B cell (primary cell): ENCODE measurements around the gene KBTBD13. TPM values are rescaled to one million over a fixed set of nuclear protein-coding genes. Genes with fewer than 3 reads are reported as not detected.

Source experiments
- ATAC-seq: fragments of 200-7000 bp; cut with Tn5 transposase; one replicate; pipeline ENCODE4 v1.10.0; 2021; ENCODE audit warnings: low read depth, mild to moderate bottlenecking, moderate number of reproducible peaks, moderate library complexity
- CTCF ChIA-PET: fragments of 350-600 bp; sonication (Branson Sonifier 250); formaldehyde crosslinking; loops from one replicate; lab custom pipeline; 2021; ENCODE audit warnings: antibody characterized with exemption, inconsistent platforms; lab: Charles Lee
- POLR2A ChIA-PET: fragments of 350-600 bp; sonication (Branson Sonifier 250); formaldehyde crosslinking; loops from one replicate; lab custom pipeline; 2021; ENCODE audit warnings: antibody characterized with exemption; lab: Charles Lee
- DNase-seq: peaks from one replicate; pipeline ENCODE4 v3.0.0; 2013
- H2AFZ ChIP-seq: 2 replicates; pipeline ENCODE4 v1.6.1; 2012; ENCODE audit warnings: mild to moderate bottlenecking, low read depth, low read length; ENCODE audit not compliant: insufficient read depth, poor library complexity, severe bottlenecking
- H3K27ac ChIP-seq, 2 donors: 1 replicate in 1 of 2; 2 replicates in 1 of 2; pipeline ENCODE4 v1.5.1; 2012 to 2013; ENCODE audit warnings: low read length in 2 of 2, mild to moderate bottlenecking in 2 of 2, moderate library complexity in 1 of 2
- H3K27me3 ChIP-seq, 4 experiments: fragments of 200-600 bp in 1 of 4; sonication (generic) in 1 of 4; replicated peaks in 1 of 4; 1 replicate in 2 of 4; 2 replicates in 2 of 4; pipeline versions ENCODE4 v1.6.1 to v1.7.0; 2013 to 2016; ENCODE audit warnings: low read length in 3 of 4, mild to moderate bottlenecking in 2 of 4, mixed read lengths in 1 of 4, moderate library complexity in 1 of 4; ENCODE audit not compliant: insufficient read depth in 4 of 4, control insufficient read depth in 3 of 4; ENCODE audit errors: control extremely low read depth in 1 of 4
- H3K36me3 ChIP-seq, 2 experiments: replicated peaks in 1 of 2; 1 replicate in 1 of 2; 2 replicates in 1 of 2; pipeline versions ENCODE4 v1.6.1 to v1.7.1; 2013; ENCODE audit warnings: low read length in 1 of 2; ENCODE audit not compliant: insufficient read depth in 2 of 2, control insufficient read depth in 1 of 2; ENCODE audit errors: control extremely low read depth in 1 of 2, extremely low read depth in 1 of 2
- H3K4me1 ChIP-seq, 2 donors: fragments of 200-600 bp in 1 of 2; sonication (generic) in 1 of 2; 1 replicate in 1 of 2; 2 replicates in 1 of 2; pipeline versions ENCODE4 v1.5.1 to v1.6.1; 2013 to 2017; ENCODE audit warnings: low read length in 2 of 2; ENCODE audit not compliant: control insufficient read depth in 2 of 2, insufficient read depth in 2 of 2
- H3K4me2 ChIP-seq: replicated peaks from 2 replicates; pipeline ENCODE3; 2012; ENCODE audit warnings: mild to moderate bottlenecking, low read depth, low read length; ENCODE audit not compliant: poor library complexity, severe bottlenecking
- H3K4me3 ChIP-seq, 5 experiments: fragments of 200-600 bp in 1 of 5; sonication (generic) in 1 of 5; 1 replicate in 3 of 5; 2 replicates in 2 of 5; pipeline versions ENCODE4 v1.5.1 to v1.7.0; 2011 to 2016; ENCODE audit warnings: low read length in 4 of 5, mild to moderate bottlenecking in 4 of 5, low read depth in 2 of 5, control low read depth in 1 of 5, moderate library complexity in 1 of 5; ENCODE audit not compliant: insufficient read depth in 1 of 5; ENCODE audit errors: control extremely low read depth in 1 of 5, extremely low read depth in 1 of 5
- H3K79me2 ChIP-seq: fragments of 200-600 bp; sonication (generic); one replicate; pipeline ENCODE4 v1.6.0; 2016; ENCODE audit warnings: low read length; ENCODE audit not compliant: control insufficient read depth, insufficient read depth
- H3K9ac ChIP-seq: fragments of 200-600 bp; sonication (generic); 2 replicates; pipeline ENCODE4 v1.6.1; 2017; ENCODE audit warnings: mild to moderate bottlenecking, low read length, moderate library complexity
- H3K9me3 ChIP-seq, 3 donors: one replicate each; pipeline versions ENCODE4 v1.6.1 to v1.7.1; 2013; ENCODE audit warnings: low read length in 2 of 3; ENCODE audit not compliant: control insufficient read depth in 2 of 3, insufficient read depth in 1 of 3; ENCODE audit errors: control extremely low read depth in 1 of 3
- H4K20me1 ChIP-seq: 2 replicates; pipeline ENCODE4 v1.6.0; 2012; ENCODE audit warnings: mild to moderate bottlenecking, low read length; ENCODE audit not compliant: insufficient read depth, control insufficient read depth, poor library complexity, severe bottlenecking
- H3K27ac Mint-ChIP-seq: one replicate; pipeline ENCODE4 v1.8.0; 2021; ENCODE audit warnings: mixed read lengths
- H3K27me3 Mint-ChIP-seq: one replicate; pipeline ENCODE4 v1.8.0; 2021; ENCODE audit warnings: mixed read lengths
- H3K4me1 Mint-ChIP-seq: one replicate; pipeline ENCODE4 v1.8.0; 2021; ENCODE audit warnings: mixed read lengths
- H3K4me3 Mint-ChIP-seq: one replicate; pipeline ENCODE4 v1.8.0; 2021; ENCODE audit warnings: mixed read lengths
- H3K9me3 Mint-ChIP-seq: one replicate; pipeline ENCODE4 v1.8.0; 2022; ENCODE audit warnings: mixed read lengths; ENCODE audit not compliant: insufficient read depth
- EZH2 ChIP-seq: IDR thresholded peaks from 2 replicates; pipeline ENCODE4 v1.6.1; 2012; ENCODE audit warnings: borderline replicate concordance, low read depth, mild to moderate bottlenecking, moderate library complexity, low read length; ENCODE audit not compliant: insufficient read depth, poor library complexity, severe bottlenecking
- WGBS: methylation state at CpG from one replicate; pipeline ENCODE4 v1.1.5; 2013; ENCODE audit warnings: missing lambda C conversion rate; ENCODE audit not compliant: insufficient coverage; 5-methylcytosine and 5-hydroxymethylcytosine counted together
- intact Hi-C: fragments of 100-400 bp; cut with micrococcal nuclease; formaldehyde crosslinking; loops from one replicate; pipeline ENCODE4 v1.10.0; 2022
- polyA plus RNA-seq: library from polyadenylated mRNA; depleted of rRNA; stranded (reverse); fragments of >200 nt; gene quantifications from 2 replicates; pipeline ENCODE4 v1.2.3, GENCODE V29; 2012
- total RNA-seq, 2 donors: library from RNA; stranded (reverse); fragments of 120-200 nt in 1 of 2; gene quantifications; 1 replicate in 1 of 2; 2 replicates in 1 of 2; pipeline versions ENCODE4 v1.2.3 to v1.2.4, GENCODE V29; 2013 to 2022
- TF ChIP-seq, protein P1 (sequence below): fragments of 200-600 bp; IDR thresholded peaks from one replicate; pipeline ENCODE4 v1.8.0; 2022; ENCODE audit warnings: antibody characterized with exemption, mild to moderate bottlenecking

KBTBD13 gene
- total and polyA plus RNA-seq, 2 donors (not counting 1 experiment from before 2014, with no cell fraction given) = not detected

DNA sequence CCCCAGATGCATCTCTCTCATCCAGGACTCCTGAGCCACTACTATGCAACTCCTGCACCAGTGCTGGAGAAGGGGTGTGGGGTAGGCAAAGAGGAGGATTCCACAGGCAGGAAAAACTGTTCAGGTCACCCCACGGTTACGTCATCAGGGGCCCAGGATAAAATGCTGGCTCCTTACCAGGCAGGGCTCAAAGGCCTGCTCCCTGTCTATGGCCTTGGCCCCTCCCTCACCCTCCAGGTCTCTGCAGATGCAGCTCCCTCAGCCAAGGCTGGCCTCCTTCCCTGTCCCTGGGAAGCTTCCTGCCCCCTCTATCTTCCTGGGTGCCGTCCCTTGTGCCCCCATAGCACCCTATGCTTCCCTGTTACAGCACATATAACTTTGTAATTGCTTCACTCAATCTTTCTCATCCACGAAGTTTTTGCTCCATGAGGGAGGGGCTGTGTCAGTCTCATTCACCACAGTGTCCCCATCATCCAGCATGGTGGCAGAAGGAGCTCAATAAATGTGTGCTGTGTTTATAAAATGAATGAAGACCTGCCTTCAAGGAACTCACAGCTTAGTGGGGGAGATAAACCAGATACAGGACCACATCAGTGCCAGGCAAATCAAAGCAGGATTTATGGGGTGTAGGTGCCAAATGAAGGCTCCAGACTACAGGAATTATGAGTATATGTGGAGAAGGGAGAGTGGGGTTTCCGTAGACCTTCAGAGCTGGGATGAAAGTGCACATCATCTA, 18.6 kb downstream of the KBTBD13 start:
- CTCF ChIA-PET = no interaction called here

DNA sequence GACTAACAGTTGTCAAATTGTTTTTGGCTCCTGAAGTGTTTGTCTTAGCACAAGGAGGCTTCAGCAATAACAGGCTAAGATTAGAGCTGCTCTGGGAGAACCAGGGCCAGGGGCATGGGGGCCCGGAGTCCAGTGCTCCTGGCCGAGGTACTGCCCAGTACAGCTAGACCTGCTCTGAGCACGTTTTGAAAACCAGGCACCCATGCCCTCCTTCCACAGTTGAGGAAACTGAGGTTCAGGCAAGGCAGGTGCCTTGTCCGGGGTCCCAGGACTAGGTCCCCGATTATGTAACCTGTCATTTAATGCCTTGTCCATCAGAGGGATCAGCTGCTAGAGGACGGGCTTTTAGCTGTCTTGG, 19.2 kb downstream of the KBTBD13 start:
- Histone ChIP-seq H3K36me3 (peaks cover 1 to 16% of the 10 kb centered on the region in 2 experiments), H3K4me1 (no peaks in the 10 kb centered on the region), H4K20me1 (no peaks in the 10 kb centered on the region), H3K79me2 (no peaks in the 10 kb centered on the region), H3K4me3 (no peak overlapping the region), H3K9me3 (no peaks in the 10 kb centered on the region), H3K27ac (no peak overlapping the region), H3K4me2 (no peak overlapping the region), H3K27me3 (no peaks in the 10 kb centered on the region), H3K9ac (no peak overlapping the region), H2AFZ (no peak overlapping the region)
- H3K27me3 Mint-ChIP-seq = no peaks in the 10 kb centered on the region
- no peak overlapping the region for H3K27ac Mint-ChIP-seq
- no peak for TF ChIP-seq EZH2
- TF ChIP-seq, protein P1, sequence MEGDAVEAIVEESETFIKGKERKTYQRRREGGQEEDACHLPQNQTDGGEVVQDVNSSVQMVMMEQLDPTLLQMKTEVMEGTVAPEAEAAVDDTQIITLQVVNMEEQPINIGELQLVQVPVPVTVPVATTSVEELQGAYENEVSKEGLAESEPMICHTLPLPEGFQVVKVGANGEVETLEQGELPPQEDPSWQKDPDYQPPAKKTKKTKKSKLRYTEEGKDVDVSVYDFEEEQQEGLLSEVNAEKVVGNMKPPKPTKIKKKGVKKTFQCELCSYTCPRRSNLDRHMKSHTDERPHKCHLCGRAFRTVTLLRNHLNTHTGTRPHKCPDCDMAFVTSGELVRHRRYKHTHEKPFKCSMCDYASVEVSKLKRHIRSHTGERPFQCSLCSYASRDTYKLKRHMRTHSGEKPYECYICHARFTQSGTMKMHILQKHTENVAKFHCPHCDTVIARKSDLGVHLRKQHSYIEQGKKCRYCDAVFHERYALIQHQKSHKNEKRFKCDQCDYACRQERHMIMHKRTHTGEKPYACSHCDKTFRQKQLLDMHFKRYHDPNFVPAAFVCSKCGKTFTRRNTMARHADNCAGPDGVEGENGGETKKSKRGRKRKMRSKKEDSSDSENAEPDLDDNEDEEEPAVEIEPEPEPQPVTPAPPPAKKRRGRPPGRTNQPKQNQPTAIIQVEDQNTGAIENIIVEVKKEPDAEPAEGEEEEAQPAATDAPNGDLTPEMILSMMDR = no peak
- intact Hi-C loops = no loop called here
- no peaks in the 10 kb centered on the region for H3K4me1 Mint-ChIP-seq
- H3K4me3 Mint-ChIP-seq = no peak overlapping the region
- CTCF ChIA-PET = no interaction called here
- no peaks in the 10 kb centered on the region for H3K9me3 Mint-ChIP-seq
- DNase-seq (no peak), ATAC-seq (no peak)
- POLR2A ChIA-PET = no interaction called here
- WGBS = 93% methylated on average over 6 of the region's 6 CpGs

More for the DNA sequence above, 18.6 kb downstream of the KBTBD13 start:
- H3K36me3 ChIP-seq = peaks cover 1 to 16% of the 10 kb centered on the region in 2 experiments
- no peaks in the 10 kb centered on the region for H4K20me1 ChIP-seq
- no peak overlapping the region for H2AFZ ChIP-seq
- Mint-ChIP-seq H3K27ac (no peak overlapping the region), H3K27me3 (no peaks in the 10 kb centered on the region), H3K4me1 (no peaks in the 10 kb centered on the region), H3K9me3 (no peaks in the 10 kb centered on the region), H3K4me3 (no peak overlapping the region)
- no peaks in the 10 kb centered on the region for H3K27me3 ChIP-seq
- no peaks in the 10 kb centered on the region for H3K79me2 ChIP-seq
- ATAC-seq (no peak), DNase-seq (no peak)
- no peak overlapping the region for H3K27ac ChIP-seq
- H3K4me1 ChIP-seq = no peaks in the 10 kb centered on the region
- H3K9ac ChIP-seq = no peak overlapping the region
- TF ChIP-seq EZH2 = no peak
- TF ChIP-seq, protein P1 = no peak
- no peak overlapping the region for H3K4me2 ChIP-seq
- intact Hi-C loops = no loop called here
- POLR2A ChIA-PET = no interaction called here
- WGBS = 100% methylated on average over 3 of the region's 5 CpGs
- no peaks in the 10 kb centered on the region for H3K9me3 ChIP-seq
- no peak overlapping the region for H3K4me3 ChIP-seq
